CD4-positive, alpha-beta memory T cell (primary cell): ENCODE results near the gene VSTM2B. TPM values are rescaled to one million over a fixed set of nuclear protein-coding genes. Genes with fewer than 3 reads are reported as not detected.

Source experiments
- CTCF ChIA-PET: fragments of 350-600 bp; sonication (Branson Sonifier 250); formaldehyde crosslinking; loops from one replicate; lab custom pipeline; 2021; ENCODE audit warnings: inconsistent platforms; ENCODE audit not compliant: partially characterized antibody; lab: Charles Lee
- POLR2A ChIA-PET: fragments of 350-600 bp; sonication (Branson Sonifier 250); formaldehyde crosslinking; loops from one replicate; lab custom pipeline; 2021; ENCODE audit not compliant: partially characterized antibody; lab: Charles Lee
- DNase-seq, 5 donors: peaks; one replicate each; pipeline versions ENCODE4 v3.0.0 to v3.0.0-alpha.2; 2020 to 2022; ENCODE audit warnings: mixed read lengths in 1 of 5
- H3K27ac ChIP-seq: one replicate; pipeline ENCODE4 v1.7.0; 2013; ENCODE audit warnings: low read depth, low read length
- H3K27me3 ChIP-seq: 2 replicates; pipeline ENCODE4 v1.7.0; 2013; ENCODE audit warnings: mild to moderate bottlenecking, low read length, moderate library complexity; ENCODE audit not compliant: insufficient read depth
- H3K36me3 ChIP-seq: 2 replicates; pipeline ENCODE4 v1.7.0; 2013; ENCODE audit warnings: mild to moderate bottlenecking, low read length, moderate library complexity; ENCODE audit not compliant: insufficient read depth
- H3K4me1 ChIP-seq: 2 replicates; pipeline ENCODE4 v1.7.0; 2013; ENCODE audit warnings: mild to moderate bottlenecking, low read length, moderate library complexity; ENCODE audit not compliant: insufficient read depth
- H3K4me3 ChIP-seq, 2 donors: one replicate each; pipeline ENCODE4 v1.7.0; 2013; ENCODE audit warnings: low read length in 2 of 2, mild to moderate bottlenecking in 1 of 2
- H3K9me3 ChIP-seq, 2 donors: one replicate each; pipeline ENCODE4 v1.7.0; 2013; ENCODE audit warnings: low read length in 2 of 2, control low read depth in 1 of 2; ENCODE audit not compliant: control insufficient read depth in 1 of 2
- H3K27ac Mint-ChIP-seq, 7 donors: one replicate each; pipeline ENCODE4 v1.8.0; 2020 to 2021; ENCODE audit warnings: mixed read lengths in 7 of 7, mild to moderate bottlenecking in 6 of 7, inconsistent platforms in 3 of 7, moderate library complexity in 3 of 7
- H3K27me3 Mint-ChIP-seq, 2 donors: one replicate each; pipeline ENCODE4 v1.8.0; 2020 to 2021; ENCODE audit warnings: mixed read lengths in 2 of 2
- H3K36me3 Mint-ChIP-seq, 2 donors: one replicate each; pipeline ENCODE4 v1.8.0; 2020 to 2021; ENCODE audit warnings: mixed read lengths in 2 of 2, inconsistent platforms in 1 of 2, mild to moderate bottlenecking in 1 of 2
- H3K4me1 Mint-ChIP-seq, 4 donors: one replicate each; pipeline ENCODE4 v1.8.0; 2020 to 2021; ENCODE audit warnings: mixed read lengths in 4 of 4, mild to moderate bottlenecking in 1 of 4
- H3K4me3 Mint-ChIP-seq, 8 donors: one replicate each; pipeline ENCODE4 v1.8.0; 2020 to 2021; ENCODE audit warnings: mixed read lengths in 8 of 8, mild to moderate bottlenecking in 7 of 8, moderate library complexity in 6 of 8, inconsistent platforms in 3 of 8
- H3K9me3 Mint-ChIP-seq, 8 donors: one replicate each; pipeline ENCODE4 v1.8.0; 2020 to 2021; ENCODE audit warnings: mixed read lengths in 8 of 8, mild to moderate bottlenecking in 5 of 8, inconsistent platforms in 3 of 8, moderate library complexity in 1 of 8
- intact Hi-C: fragments of 100-400 bp; cut with micrococcal nuclease; formaldehyde crosslinking; loops from one replicate; pipeline ENCODE4 v1.15.1; 2023
- polyA plus RNA-seq, 2 donors: library from polyadenylated mRNA; unstranded; fragments of 300-500 nt; fragmentation: Illumina TruSeq; gene quantifications; one replicate each; pipeline ENCODE4 v1.2.3, GENCODE V29; 2021
- total RNA-seq, 2 experiments: library from RNA; stranded (reverse); gene quantifications; one replicate each; pipeline ENCODE4 v1.2.3, GENCODE V29; 2021

VSTM2B gene
- total and polyA plus RNA-seq, 4 experiments from 2014 or later: not detected

GRCh38 chr19:29497241-29497640 is 28.6 kb upstream of the VSTM2B start:
- Mint-ChIP-seq H3K36me3 (no peaks in the 10 kb centered on the region), H3K9me3 (peaks cover 0 to 8% (median 3%) of the 10 kb centered on the region in 8 donors), H3K27me3 (peaks cover 6% of the 10 kb centered on the region in 2 donors), H3K27ac (no peak overlapping the region), H3K4me1 (no peaks in the 10 kb centered on the region), H3K4me3 (no peak overlapping the region)
- Histone ChIP-seq H3K9me3 (no peaks in the 10 kb centered on the region), H3K36me3 (no peaks in the 10 kb centered on the region), H3K27me3 (no peaks in the 10 kb centered on the region), H3K4me3 (no peak overlapping the region), H3K4me1 (no peaks in the 10 kb centered on the region), H3K27ac (no peak overlapping the region)
- CTCF ChIA-PET: no interaction called here
- intact Hi-C loops: no loop called here
- DNase-seq: no peak
- POLR2A ChIA-PET: no interaction called here

- Mint-ChIP-seq H3K4me3 (no peak overlapping the region), H3K9me3 (peaks cover 0 to 4% (median 1%) of the 10 kb centered on the region in 8 donors), H3K4me1 (no peaks in the 10 kb centered on the region), H3K27ac (peak overlapping the region in 1 of 7 donors; percentile 24), H3K36me3 (no peaks in the 10 kb centered on the region), H3K27me3 (peaks cover 4 to 5% of the 10 kb centered on the region in 2 donors)
- ChIA-PET POLR2A (no interaction called here), CTCF (no interaction called here)
- no peaks in the 10 kb centered on the region for H3K4me1 ChIP-seq
- no peak for DNase-seq
- no peaks in the 10 kb centered on the region for H3K27me3 ChIP-seq
- H3K4me3 ChIP-seq: no peak overlapping the region
- intact Hi-C loops: no loop called here
- no peaks in the 10 kb centered on the region for H3K9me3 ChIP-seq
- H3K36me3 ChIP-seq: no peaks in the 10 kb centered on the region
- H3K27ac ChIP-seq: no peak overlapping the region
Measured at GRCh38 chr19:29497686-29498436, 27.9 kb upstream of the VSTM2B start.

- H3K27me3 ChIP-seq: no peaks in the 10 kb centered on the region
- POLR2A ChIA-PET: no interaction called here
- H3K9me3 Mint-ChIP-seq: peaks cover 0 to 4% (median 0%) of the 10 kb centered on the region in 8 donors
- no peaks in the 10 kb centered on the region for H3K9me3 ChIP-seq
- DNase-seq: no peak
- H3K4me1 ChIP-seq: no peaks in the 10 kb centered on the region
- no peaks in the 10 kb centered on the region for H3K4me1 Mint-ChIP-seq
- no peaks in the 10 kb centered on the region for H3K36me3 Mint-ChIP-seq
- no peak overlapping the region for H3K27ac Mint-ChIP-seq
- peaks cover 5 to 6% of the 10 kb centered on the region in 2 donors for H3K27me3 Mint-ChIP-seq
- H3K36me3 ChIP-seq: no peaks in the 10 kb centered on the region
- H3K4me3 Mint-ChIP-seq: no peak overlapping the region
- intact Hi-C loops: no loop called here
- no peak overlapping the region for H3K27ac ChIP-seq
- no peak overlapping the region for H3K4me3 ChIP-seq
- CTCF ChIA-PET: no interaction called here
Measured at GRCh38 chr19:29499261-29499920, 26.4 kb upstream of the VSTM2B start.

GRCh38 chr19:29499921-29500590 is 25.7 kb upstream of the VSTM2B start:
- H3K27me3 ChIP-seq: no peaks in the 10 kb centered on the region
- Mint-ChIP-seq H3K9me3 (peaks cover 0 to 4% (median 0%) of the 10 kb centered on the region in 8 donors), H3K4me1 (no peaks in the 10 kb centered on the region), H3K27me3 (peaks cover 5 to 6% of the 10 kb centered on the region in 2 donors), H3K4me3 (no peak overlapping the region), H3K36me3 (no peaks in the 10 kb centered on the region), H3K27ac (no peak overlapping the region)
- H3K36me3 ChIP-seq: no peaks in the 10 kb centered on the region
- CTCF ChIA-PET: no interaction called here
- DNase-seq: no peak
- intact Hi-C loops: no loop called here
- no peak overlapping the region for H3K27ac ChIP-seq
- no peak overlapping the region for H3K4me3 ChIP-seq
- no peaks in the 10 kb centered on the region for H3K9me3 ChIP-seq
- H3K4me1 ChIP-seq: no peaks in the 10 kb centered on the region
- POLR2A ChIA-PET: no interaction called here

GRCh38 chr19:29501816-29502580 is 23.8 kb upstream of the VSTM2B start:
- peaks cover 5 to 6% of the 10 kb centered on the region in 2 donors for H3K27me3 Mint-ChIP-seq
- H3K4me1 Mint-ChIP-seq: no peaks in the 10 kb centered on the region
- no peaks in the 10 kb centered on the region for H3K36me3 Mint-ChIP-seq
- ChIA-PET CTCF (no interaction called here), POLR2A (no interaction called here)
- intact Hi-C loops: no loop called here
- peaks cover 0 to 4% (median 0%) of the 10 kb centered on the region in 8 donors for H3K9me3 Mint-ChIP-seq
- Histone ChIP-seq H3K4me1 (no peaks in the 10 kb centered on the region), H3K4me3 (no peak overlapping the region), H3K27ac (no peak overlapping the region), H3K36me3 (no peaks in the 10 kb centered on the region), H3K27me3 (no peaks in the 10 kb centered on the region), H3K9me3 (no peaks in the 10 kb centered on the region)
- H3K4me3 Mint-ChIP-seq: no peak overlapping the region
- H3K27ac Mint-ChIP-seq: no peak overlapping the region
- no peak for DNase-seq

- no peaks in the 10 kb centered on the region for H3K27me3 ChIP-seq
- H3K36me3 ChIP-seq: no peaks in the 10 kb centered on the region
- Mint-ChIP-seq H3K27me3 (peaks cover 5 to 8% of the 10 kb centered on the region in 2 donors), H3K4me1 (no peaks in the 10 kb centered on the region), H3K4me3 (no peak overlapping the region), H3K36me3 (no peaks in the 10 kb centered on the region), H3K27ac (no peak overlapping the region), H3K9me3 (peaks cover 0 to 2% (median 0%) of the 10 kb centered on the region in 8 donors)
- DNase-seq: no peak
- ChIA-PET CTCF (no interaction called here), POLR2A (no interaction called here)
- H3K27ac ChIP-seq: no peak overlapping the region
- intact Hi-C loops: no loop called here
- H3K4me3 ChIP-seq: no peak overlapping the region
- H3K9me3 ChIP-seq: no peaks in the 10 kb centered on the region
- H3K4me1 ChIP-seq: no peaks in the 10 kb centered on the region
Measured at GRCh38 chr19:29502581-29502850, 23.3 kb upstream of the VSTM2B start.
